ENCODE results near the gene TSC2.

The TSC2 gene

DNA sequence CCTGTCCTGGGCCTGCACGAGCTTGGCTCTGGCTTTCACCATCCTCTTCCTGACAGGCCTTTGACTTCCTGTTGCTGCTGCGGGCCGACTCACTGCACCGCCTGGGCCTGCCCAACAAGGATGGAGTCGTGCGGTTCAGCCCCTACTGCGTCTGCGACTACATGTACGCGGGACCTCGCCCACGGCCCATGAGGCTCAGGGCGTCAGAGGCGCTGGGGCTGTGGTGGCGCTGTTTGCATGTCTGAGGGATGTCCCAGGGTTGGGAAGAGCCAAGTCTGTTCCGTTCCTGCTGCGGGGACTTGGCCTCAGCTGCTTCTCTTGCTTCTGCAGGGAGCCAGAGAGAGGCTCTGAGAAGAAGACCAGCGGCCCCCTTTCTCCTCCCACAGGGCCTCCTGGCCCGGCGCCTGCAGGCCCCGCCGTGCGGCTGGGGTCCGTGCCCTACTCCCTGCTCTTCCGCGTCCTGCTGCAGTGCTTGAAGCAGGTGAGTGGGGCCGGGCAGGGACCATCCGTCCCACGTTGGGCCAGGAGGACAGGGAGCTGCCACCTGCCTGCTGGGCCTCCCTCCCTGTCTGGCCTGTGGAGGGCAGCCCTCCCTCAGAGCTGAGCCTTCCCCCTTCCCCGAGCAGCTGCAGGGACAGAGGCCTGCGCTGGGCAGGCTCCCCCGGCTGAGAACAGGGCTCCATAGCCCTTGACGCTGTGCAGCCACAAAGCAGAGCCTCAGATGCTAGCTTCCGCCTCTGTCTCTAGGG lies 23.8 kb downstream of the TSC2 start:
- no peak for DNase-seq (ENCODE audit: low read depth)

DNA sequence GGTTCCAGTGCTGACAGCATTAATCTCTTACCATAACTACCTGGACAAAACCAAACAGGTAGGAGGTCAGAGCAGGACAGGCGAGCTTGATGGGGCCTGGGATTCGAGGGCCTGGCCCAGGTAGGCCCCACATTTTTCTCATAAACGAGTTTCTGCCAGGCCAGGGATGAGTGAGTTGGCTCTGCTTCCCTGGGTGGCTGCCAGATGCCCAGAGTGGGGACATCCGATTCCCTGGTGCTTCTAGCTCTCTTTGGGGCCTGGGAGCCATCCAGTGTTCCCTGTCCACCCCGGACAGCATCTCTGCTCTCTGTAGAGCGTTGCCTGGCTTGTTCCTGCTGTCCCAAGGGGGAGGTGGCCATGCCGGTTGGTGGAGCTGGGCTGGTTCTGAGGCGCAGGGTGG lies 25.1 kb downstream of the TSC2 start:
- no peak for DNase-seq (ENCODE audit: low read depth)

DNA sequence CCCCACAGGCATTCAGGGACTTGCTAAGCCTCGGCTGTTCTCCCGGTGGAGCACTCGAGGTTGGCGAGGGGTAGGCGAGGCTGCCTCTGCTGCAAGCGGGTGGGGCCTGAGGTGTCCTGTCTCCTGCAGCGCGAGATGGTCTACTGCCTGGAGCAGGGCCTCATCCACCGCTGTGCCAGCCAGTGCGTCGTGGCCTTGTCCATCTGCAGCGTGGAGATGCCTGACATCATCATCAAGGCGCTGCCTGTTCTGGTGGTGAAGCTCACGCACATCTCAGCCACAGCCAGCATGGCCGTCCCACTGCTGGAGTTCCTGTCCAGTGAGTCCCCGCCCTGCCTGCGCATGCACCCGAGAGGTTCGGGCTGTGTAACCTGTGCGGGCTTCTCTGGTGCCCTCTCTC lies 26.3 kb downstream of the TSC2 start:
- no peak for DNase-seq (ENCODE audit: low read depth)

DNA sequence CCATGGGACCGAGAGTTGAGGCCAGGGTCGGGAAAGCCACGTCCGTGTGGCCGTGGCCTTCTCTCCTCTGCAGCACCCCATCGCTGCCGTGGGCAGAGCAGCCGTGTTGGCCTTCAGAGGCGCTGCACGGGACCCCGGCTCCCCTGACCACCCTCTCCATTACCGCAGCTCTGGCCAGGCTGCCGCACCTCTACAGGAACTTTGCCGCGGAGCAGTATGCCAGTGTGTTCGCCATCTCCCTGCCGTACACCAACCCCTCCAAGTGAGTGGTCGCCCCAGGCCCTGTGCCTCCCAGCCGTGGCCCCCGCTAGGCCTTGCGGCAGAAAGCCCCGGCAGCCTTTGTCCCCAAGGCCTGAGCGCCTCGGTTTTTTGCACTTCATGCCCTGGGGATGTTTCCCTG lies 27.8 kb downstream of the TSC2 start:
- DNase-seq (ENCODE audit: low read depth): no peak

DNA sequence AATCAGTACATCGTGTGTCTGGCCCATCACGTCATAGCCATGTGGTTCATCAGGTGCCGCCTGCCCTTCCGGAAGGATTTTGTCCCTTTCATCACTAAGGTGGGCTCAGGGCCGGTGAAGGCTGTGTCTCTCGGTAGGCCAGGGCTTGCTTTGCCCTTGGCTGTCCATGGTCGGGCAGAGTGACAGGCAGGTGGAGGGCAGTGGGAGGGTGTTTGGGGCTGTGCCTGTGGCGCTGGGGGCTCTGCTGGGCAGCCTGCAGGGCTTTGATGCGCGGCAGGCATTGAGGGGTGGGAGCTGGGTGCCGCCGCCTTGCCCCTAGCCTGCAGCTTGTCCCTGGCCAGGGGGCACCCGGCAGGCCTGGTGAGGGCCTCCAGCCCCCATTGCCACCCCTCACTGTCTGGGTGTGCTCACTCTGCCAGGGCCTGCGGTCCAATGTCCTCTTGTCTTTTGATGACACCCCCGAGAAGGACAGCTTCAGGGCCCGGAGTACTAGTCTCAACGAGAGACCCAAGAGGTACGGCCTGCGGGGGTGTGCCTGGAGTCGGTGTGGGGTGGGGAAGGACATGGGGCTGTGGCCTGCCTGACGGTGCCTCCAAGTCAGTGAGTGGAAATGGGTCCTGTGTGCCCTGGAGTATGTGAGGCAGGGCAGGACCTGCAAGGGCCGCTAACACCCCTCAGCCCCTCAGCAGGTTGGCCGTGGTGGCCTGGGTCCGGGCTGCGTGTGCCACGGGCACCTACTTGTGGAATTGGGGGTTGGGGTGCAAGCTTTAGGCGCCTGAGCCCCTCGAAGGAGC lies 28.5 kb downstream of the TSC2 start:
- DNase-seq (ENCODE audit: low read depth): no peak

DNA sequence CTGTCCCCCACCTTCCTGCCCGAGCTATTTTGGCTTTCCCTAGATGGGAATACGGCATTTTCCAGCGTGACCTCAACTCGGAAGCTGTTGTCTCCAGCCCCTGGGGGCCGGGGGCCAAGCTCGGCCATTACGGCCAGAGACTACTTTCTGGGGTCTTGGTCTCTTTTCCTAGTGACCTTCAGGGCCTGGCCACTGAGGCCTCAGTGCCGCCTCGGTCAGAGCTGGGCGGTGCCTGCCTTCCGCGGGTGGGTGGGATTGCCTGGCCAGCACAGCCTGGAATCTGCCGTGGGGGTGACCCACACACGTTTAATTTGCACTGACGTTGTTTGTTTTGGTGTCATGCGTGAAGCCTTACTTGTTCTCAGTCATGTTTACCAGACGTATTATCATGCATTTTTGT lies 29.2 kb downstream of the TSC2 start:
- DNase-seq (ENCODE audit: low read depth): no peak

DNA sequence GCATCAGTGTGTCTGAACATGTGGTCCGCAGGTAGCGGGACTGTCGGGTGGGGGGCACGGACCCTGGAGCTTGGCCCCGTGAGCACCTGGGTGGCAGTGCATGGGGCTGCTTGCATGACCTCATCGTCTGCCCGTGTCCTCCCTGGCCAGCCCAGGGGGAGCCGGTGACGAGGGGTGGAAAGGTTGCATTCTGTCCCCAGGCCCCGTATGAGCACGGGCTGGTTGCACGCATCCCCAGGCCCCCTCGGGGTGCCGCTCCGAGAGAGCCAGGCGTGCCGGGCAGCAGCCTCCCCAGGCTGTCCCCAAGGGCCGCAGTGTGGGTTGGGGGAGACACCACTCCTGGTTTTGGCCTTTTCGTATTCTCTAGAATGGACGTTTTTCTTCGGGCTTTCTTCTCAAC lies 29.9 kb downstream of the TSC2 start:
- DNase-seq (ENCODE audit: low read depth): no peak

DNA sequence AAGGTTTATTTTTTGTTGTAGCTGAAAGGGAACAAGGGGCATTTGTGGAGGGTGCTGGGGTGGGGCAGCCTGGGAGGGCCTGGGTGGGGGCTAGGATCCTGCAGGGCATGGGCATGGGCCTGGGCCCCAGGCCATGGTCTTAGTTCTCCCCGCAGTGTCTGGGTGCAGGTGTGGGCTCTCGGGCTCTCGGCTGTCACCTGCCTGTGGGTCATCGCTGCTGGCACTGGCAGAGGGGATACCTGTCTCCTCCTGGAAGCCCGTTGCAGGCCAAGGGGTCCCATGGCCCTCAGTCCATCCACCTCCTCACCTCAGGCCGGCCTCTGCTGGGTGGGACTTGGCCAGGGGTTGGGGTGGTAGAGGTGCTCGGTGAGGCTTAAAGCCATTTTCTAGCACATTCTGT lies 30.3 kb downstream of the TSC2 start:
- no peak for DNase-seq (ENCODE audit: low read depth)

DNA sequence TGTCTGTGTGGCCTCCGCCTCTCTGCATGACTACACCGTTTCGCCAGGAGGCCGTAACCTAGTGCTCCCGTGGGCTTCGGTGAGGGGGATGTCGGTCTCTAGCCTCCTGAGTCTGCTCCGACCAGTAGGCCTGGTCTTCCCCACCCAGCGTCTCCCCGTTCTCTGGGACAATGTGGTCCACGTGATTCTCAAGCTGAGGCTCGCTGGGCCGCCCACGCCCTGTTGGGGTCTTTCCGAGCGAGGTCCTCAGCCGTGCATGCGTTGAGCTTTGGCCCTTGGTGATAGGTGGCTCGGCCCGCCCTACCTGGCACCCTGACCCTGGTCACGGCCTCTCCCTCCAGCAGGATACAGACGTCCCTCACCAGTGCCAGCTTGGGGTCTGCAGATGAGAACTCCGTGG lies 30.9 kb downstream of the TSC2 start:
- DNase-seq (ENCODE audit: low read depth): no peak

DNA sequence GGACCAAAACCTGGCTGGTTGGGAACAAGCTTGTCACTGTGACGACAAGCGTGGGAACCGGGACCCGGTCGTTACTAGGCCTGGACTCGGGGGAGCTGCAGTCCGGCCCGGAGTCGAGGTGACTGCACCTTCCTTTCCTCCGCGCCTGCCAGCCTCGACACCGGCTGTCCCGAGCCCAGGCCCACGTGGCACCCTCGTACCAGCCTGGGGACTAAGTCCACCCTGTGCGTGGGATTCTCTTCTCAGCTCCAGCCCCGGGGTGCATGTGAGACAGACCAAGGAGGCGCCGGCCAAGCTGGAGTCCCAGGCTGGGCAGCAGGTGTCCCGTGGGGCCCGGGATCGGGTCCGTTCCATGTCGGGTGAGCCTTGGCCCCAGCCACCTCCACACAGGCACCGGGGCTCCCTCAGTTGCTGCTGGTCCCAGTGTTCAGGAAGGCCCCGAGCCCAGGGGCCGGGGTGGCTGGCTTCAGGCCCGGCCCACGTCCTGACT lies 31.6 kb downstream of the TSC2 start:
- DNase-seq (ENCODE audit: low read depth): no peak

DNA sequence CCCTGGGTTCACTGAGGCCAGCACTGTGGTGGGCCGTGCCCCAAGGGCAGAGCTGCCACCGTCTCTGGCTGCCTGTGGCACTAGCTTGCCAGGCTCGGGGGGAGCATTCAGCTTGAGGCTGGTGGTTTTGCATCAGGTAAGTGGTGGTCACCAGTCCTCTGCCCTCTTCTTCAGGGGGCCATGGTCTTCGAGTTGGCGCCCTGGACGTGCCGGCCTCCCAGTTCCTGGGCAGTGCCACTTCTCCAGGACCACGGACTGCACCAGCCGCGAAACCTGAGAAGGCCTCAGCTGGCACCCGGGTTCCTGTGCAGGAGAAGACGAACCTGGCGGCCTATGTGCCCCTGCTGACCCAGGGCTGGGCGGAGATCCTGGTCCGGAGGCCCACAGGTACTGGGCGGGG lies 32.2 kb downstream of the TSC2 start:
- DNase-seq (ENCODE audit: low read depth): no peak

DNA sequence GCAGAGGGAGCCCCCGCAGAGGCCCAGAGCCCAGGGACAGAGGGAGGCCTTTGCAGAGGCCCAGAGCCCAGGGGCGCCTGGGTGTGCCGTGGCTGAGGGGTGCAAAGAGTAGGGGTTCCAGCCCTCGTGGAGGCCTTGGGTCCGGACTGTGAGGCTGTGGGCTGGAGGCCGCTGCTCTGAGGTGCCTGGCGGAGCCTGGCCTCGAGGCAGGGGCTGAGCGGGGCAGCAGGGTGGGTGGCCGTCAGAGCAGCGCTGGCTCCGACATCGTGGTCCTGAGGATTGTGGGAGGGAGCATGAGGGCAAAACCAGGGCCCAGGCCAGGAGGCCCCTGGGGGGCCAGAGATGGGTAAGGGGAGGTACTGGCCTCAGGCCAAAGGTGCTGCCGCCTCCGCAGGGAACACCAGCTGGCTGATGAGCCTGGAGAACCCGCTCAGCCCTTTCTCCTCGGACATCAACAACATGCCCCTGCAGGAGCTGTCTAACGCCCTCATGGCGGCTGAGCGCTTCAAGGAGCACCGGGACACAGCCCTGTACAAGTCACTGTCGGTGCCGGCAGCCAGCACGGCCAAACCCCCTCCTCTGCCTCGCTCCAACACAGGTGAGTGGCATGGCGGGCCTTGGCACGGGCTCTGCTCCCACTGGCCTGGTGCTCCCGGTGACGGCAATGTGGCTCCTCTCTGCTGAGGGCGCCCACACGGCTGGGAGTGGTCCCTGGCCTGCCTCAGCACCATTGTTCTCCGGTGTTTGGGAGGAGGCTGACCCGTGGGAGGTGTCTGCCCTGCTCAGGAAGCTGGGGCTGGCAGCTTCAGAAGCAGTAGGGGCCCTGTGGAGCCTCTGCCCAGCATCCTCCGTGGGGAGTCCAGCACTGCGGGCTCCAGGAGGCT lies 33.7 kb downstream of the TSC2 start:
- DNase-seq (ENCODE audit: low read depth): no peak

DNA sequence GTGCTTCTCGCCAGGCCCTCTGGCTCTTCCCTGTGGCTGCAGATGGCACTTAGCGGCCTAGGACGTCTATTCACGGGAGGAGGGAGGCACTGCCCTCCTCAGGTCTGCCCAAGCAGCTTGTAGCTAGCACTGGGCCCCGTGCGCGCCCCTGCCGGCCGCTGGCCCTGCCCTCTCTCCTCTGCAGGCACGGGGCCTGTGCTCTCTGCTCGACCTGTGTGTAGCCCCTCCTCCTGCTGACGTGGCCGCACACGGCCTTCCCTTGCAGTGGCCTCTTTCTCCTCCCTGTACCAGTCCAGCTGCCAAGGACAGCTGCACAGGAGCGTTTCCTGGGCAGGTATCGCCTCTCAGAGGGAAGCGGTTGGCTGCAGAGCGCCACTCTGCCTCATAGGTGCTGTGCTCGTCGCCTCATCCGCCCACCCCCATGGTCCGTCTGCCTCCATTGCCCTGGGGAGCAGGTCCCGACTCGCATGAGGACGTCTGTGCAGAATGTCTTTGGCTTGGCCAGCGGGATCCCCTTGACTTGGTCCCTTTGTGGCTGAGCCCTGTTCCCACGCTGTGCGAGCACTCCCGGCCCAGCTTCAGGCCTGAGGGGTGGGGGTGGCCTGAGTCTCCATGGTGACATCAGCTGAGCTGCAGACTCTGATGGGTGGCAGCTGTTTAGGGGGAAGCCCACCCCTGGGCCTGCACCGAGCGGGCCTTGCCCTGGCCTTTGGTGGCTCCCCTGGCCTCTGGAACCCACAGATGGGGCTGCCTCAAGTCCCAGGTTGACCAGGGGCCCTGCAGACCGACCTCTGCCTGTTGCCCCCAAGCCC lies 34.6 kb downstream of the TSC2 start:
- no peak for DNase-seq (ENCODE audit: low read depth)

DNA sequence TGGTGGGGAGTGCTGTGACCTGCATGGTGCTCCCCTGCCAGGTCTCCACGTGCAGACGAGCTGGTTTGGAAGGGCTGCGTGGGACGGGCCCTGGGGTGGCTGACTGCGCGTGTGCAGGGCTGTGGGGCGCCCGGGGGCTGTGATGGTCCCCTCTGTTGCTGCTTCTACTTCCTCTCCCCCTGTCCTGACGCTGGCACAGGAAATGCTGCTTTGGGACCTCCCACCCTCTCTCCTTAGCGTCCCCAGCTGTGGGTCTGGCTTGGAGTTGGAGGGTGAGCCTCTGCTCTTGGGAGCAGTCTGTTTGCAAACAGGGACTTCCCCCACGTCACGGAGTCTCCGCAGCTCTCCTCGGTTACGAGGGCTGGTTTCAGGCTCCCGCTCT lies 35.2 kb downstream of the TSC2 start:
- DNase-seq (ENCODE audit: low read depth): no peak

DNA sequence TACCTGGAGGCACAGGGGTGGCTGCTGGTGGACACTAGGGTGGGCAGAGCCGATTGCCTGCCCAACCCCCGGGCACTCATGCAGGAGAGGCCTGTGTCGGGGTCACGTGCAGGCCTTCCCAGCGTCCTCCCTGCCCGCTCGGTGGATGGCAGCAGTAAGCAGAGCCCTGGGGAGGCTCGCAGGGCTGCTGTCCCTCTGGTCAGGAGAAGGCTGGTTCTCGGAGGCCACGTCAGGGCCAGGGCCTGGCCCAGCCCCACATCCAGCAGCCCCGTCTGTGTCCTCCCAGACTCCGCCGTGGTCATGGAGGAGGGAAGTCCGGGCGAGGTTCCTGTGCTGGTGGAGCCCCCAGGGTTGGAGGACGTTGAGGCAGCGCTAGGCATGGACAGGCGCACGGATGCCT lies 35.6 kb downstream of the TSC2 start:
- DNase-seq (ENCODE audit: low read depth): no peak

DNA sequence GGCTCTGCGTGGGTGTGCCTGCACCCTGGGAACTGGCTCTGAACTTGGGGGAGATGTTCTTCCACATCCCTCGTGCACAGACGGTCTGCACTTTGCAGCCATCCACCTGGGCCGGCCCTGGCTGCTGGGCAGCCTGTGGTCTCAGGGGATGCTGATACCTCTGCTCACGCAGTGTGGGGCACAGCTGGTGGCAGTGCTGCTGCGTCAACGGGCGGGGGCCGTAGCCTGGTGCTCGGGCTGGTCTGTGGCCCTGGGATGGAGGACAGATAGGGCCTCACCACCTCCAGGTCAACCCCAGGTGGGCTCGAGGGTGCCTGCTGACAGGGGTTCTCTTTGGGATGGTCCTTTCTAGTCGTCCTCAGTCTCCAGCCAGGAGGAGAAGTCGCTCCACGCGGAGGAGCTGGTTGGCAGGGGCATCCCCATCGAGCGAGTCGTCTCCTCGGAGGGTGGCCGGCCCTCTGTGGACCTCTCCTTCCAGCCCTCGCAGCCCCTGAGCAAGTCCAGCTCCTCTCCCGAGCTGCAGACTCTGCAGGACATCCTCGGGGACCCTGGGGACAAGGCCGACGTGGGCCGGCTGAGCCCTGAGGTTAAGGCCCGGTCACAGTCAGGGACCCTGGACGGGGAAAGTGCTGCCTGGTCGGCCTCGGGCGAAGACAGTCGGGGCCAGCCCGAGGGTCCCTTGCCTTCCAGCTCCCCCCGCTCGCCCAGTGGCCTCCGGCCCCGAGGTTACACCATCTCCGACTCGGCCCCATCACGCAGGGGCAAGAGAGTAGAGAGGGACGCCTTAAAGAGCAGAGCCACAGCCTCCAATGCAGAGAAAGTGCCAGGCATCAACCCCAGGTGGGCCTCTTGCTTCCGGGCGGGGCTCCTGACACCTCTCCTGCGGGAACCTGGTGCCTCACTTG lies 36.3 kb downstream of the TSC2 start:
- DNase-seq (ENCODE audit: low read depth): no peak

DNA sequence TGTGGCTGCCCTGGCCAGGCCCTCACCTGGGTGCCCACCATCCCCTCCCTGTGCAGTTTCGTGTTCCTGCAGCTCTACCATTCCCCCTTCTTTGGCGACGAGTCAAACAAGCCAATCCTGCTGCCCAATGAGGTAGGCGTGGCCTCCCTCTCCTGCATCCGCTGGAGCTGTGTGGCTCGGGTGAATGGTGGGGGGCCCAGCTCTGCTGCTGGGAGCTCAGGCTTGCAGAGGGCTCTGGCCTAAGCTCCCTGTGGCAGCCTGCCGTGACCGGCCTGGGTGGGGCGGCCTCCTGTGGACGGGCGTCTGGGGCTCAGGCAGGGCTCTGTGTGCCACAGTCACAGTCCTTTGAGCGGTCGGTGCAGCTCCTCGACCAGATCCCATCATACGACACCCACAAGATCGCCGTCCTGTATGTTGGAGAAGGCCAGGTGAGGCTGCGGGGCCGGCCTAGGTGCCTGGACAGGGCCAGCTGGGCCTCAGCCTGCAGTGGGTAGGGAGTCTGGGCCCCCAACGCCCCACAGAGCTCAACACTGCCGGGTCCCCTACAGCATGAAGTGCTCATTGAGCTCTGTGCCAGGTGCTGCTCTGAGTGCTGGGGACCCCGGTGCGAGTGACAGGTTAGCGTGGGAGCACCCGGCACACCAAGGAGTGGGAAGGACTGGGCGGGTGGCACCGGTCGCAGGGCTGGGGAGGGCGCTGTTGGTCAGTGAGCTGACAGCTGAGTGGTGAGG lies 37.3 kb downstream of the TSC2 start:
- DNase-seq (ENCODE audit: low read depth): no peak

DNA sequence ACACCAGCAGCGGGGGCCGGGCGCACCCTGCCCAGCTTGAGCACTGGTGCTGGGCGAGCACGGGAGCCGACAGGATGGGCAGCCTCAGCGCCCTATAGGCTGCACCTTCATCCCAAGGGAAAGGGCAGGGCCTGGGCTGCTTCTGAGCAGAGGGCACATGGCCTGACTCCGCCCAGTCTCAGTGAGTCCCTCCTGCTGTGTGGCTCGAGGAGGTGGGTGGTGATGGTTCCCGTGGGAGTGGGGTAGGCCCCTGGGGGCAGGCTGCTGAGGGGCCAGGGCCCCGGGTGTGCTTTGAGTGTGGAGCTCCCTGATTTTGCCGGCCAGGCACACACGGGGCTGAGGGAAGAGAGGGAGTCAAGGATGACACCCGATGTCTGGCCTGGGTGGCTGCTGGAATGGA lies 37.9 kb downstream of the TSC2 start:
- no peak for DNase-seq (ENCODE audit: low read depth)

DNA sequence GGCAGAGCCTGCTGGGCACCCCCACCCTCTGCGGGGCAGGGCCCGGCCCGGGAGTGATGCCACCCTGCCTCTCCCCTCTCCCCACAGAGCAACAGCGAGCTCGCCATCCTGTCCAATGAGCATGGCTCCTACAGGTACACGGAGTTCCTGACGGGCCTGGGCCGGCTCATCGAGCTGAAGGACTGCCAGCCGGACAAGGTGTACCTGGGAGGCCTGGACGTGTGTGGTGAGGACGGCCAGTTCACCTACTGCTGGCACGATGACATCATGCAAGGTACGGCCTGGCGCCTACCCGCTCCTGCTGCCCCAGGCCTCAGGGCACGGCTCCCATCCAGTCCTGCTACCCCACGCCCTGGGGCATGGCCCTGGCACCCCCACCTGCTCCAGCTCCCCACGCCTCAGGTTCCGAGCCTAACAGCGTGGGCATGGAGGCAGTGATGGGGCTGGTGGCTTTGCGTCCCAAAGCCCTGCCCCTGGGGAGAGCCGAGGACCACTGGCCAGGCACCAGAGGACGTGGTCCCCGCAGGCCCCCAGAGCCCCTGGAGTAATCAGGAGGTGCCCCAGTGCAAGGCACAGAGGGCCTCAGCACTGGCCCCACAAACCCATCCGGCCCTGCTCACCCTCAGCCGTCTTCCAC lies 38.4 kb downstream of the TSC2 start:
- no peak for DNase-seq (ENCODE audit: low read depth)

Data from stimulated activated CD8-positive, alpha-beta memory T cell treated with anti-CD3 and anti-CD28 coated beads, Interleukin-7, amount 100 ng/mL, for 24 hours (primary cell).